OCI-LY1 (cell line): ENCODE measurements around the gene RRAD.

Experiments
- CTCF ChIP-seq: fragments of 200-600 bp; sonication (generic), shearing (Covaris generic); IDR thresholded peaks from 2 replicates; pipeline ENCODE4 v1.5.1; 2017; ENCODE audit warnings: mild to moderate bottlenecking, antibody characterized with exemption, low read length, moderate library complexity, mixed read lengths
- EZH2 ChIP-seq: fragments of 200-600 bp; sonication (generic), shearing (Covaris generic); IDR thresholded peaks from 2 replicates; pipeline ENCODE4 v1.8.0; 2017; ENCODE audit warnings: borderline replicate concordance, mixed run types, mild to moderate bottlenecking, antibody characterized with exemption, low read length, moderate library complexity, mixed read lengths

DNA sequence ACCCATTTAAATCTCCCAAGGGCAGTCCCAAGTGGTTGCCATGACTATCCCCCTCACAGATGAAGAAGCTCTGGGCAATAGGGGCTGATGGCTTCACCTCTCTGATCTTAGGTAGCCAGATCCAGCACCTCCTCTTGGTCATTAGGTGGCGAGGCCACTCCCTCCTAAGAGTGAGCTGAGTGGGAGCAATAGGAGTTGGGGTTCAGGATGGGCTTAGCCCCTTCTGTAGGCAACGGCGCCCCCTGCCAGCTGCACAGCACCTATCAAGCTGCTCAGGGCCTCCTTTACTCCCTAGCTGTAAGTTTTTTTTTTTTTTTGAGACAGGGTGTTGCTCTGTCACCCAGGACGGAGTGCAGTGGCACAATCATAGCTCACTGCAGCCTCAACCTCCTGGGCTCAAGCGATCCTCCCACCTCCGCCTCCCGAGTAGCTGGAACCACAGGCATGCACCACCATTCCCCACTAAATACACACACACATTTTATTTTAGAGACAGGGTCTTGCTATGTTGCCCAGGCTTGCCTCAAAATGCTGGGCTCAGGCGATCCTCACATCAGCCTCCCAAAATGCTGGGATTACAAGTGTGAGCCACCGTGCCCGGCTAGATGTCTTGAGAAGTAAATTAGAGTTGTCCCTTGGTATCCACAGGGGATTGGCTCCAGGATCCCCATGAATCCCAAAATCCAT is 3.5 kb upstream of the RRAD start:
- peak; percentile 39; the same call in 1 of the 2 replicates for TF ChIP-seq CTCF
- no peak for TF ChIP-seq EZH2
